ENCODE results near the gene MYO1D.

DNA sequence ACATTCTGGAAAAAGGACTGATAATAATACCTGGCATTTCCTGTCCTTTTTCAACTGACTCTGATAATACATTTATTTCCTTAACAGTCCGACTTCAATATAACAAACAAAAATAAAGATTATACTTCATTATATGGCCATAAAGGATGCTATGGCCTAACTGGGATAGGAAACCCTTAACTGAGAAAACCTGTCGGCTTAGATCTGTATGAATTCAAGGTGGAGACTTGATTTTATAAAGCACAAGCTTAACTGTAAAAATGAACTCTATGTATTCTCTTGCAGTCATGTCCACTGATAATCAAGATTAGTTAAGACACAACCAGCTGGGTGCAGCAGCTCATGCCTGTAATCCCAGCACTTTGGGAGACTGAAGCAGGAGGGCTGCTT, 102.2 kb downstream of the MYO1D start:
- TF ChIP-seq, protein P1, sequence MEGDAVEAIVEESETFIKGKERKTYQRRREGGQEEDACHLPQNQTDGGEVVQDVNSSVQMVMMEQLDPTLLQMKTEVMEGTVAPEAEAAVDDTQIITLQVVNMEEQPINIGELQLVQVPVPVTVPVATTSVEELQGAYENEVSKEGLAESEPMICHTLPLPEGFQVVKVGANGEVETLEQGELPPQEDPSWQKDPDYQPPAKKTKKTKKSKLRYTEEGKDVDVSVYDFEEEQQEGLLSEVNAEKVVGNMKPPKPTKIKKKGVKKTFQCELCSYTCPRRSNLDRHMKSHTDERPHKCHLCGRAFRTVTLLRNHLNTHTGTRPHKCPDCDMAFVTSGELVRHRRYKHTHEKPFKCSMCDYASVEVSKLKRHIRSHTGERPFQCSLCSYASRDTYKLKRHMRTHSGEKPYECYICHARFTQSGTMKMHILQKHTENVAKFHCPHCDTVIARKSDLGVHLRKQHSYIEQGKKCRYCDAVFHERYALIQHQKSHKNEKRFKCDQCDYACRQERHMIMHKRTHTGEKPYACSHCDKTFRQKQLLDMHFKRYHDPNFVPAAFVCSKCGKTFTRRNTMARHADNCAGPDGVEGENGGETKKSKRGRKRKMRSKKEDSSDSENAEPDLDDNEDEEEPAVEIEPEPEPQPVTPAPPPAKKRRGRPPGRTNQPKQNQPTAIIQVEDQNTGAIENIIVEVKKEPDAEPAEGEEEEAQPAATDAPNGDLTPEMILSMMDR (conservative IDR thresholded peaks at IDR 0.05; ENCODE audit: low read depth, low read length): no peak
- no peak for TF ChIP-seq EZH2 (IDR thresholded peaks at IDR 0.05; ENCODE audit: low read length, unreplicated experiment)
